GM21423 (cell line): Measurements from ENCODE around the gene IRAK4.

Experiments
- ATAC-seq: cut with Tn5 transposase; IDR thresholded peaks from one replicate; pipeline ENCODE4 v1.9.1; 2021; ENCODE audit warnings: mild to moderate bottlenecking, moderate library complexity; ENCODE audit not compliant: unreplicated experiment

The IRAK4 gene

GRCh38 chr12:43835656-43836474 lies 77.1 kb downstream of the IRAK4 start, which contains the start of gene TMEM117:
Gene TMEM117, plus strand, starts transcription at chr12:43836081.
- peak; percentile 70 for ATAC-seq

- no peak for ATAC-seq
These were observed 77.8 kb downstream of the IRAK4 start for GRCh38 chr12:43836475-43836989.
